ENCODE measurements around the gene SLC43A1. TPM values are rescaled to one million over a fixed set of nuclear protein-coding genes. Genes with fewer than 3 reads are reported as not detected.

Gene SLC43A1
- total and polyA plus RNA-seq, 4 donors = 85.6 to 171 (median 107) TPM

GRCh38 chr11:57529012-57529411 lies 13.5 kb upstream of the SLC43A1 start (continued):
- no peak for TF ChIP-seq ZBTB33 (IDR thresholded peaks at IDR 0.05)
- no peak for TF ChIP-seq NR2F2 (IDR thresholded peaks at IDR 0.05)
- TF ChIP-seq FOXA2 (IDR thresholded peaks at IDR 0.05) = no peak
- TF ChIP-seq GABPA (IDR thresholded peaks at IDR 0.05 in 1 of 2, conservative IDR thresholded peaks at IDR 0.05 in 1 of 2) = no peak

- H3K36me3 ChIP-seq (ENCODE audit: control insufficient read depth in 4 of 4, insufficient read depth in 3 of 4, low read depth in 1 of 4, low read length in 3 of 4) = peaks cover 0 to 6% (median 2%) of the 10 kb centered on the region in 4 donors
- H3K4me1 ChIP-seq (ENCODE audit: control insufficient read depth in 4 of 4, insufficient read depth in 4 of 4, low read length in 3 of 4) = peaks cover 2 to 24% (median 19%) of the 10 kb centered on the region in 4 donors
- no peaks in the 10 kb centered on the region for H3K27me3 ChIP-seq (ENCODE audit: control insufficient read depth in 4 of 4, insufficient read depth in 4 of 4, low read length in 3 of 4)
- no peaks in the 10 kb centered on the region for H3K9me3 ChIP-seq (ENCODE audit: control insufficient read depth in 4 of 4, low read length in 3 of 4)
- TF ChIP-seq RAD21 (IDR thresholded peaks at IDR 0.05) = peak; percentile 100
- no peak for TF ChIP-seq YY1 (IDR thresholded peaks at IDR 0.05)
- peak; percentile 97 for TF ChIP-seq CTCF (IDR thresholded peaks at IDR 0.05; ENCODE audit: low read depth, low read length, missing input control)
- peak in 1 of 2 donors; percentile 23 for TF ChIP-seq HNF4A (conservative IDR thresholded peaks at IDR 0.05)
- WGBS = 17% methylated on average over 7 of the region's 7 CpGs
- H3K9ac ChIP-seq (ENCODE audit: low read depth in 1 of 2, low read length in 2 of 2) = no peak overlapping the region
- DNase-seq (ENCODE audit: low spot score) = peak; percentile 87
- no peak overlapping the region for H3K27ac ChIP-seq (ENCODE audit: low read depth in 1 of 2, low read length in 2 of 2)
- H3K4me3 ChIP-seq (ENCODE audit: low read depth in 1 of 3, low read length in 3 of 3) = no peak overlapping the region
Measured at GRCh38 chr11:57527056-57527631, 11.6 kb upstream of the SLC43A1 start.

GRCh38 chr11:57523419-57523818 lies 7.9 kb upstream of the SLC43A1 start:
- Histone ChIP-seq H3K9me3 (ENCODE audit: control insufficient read depth in 4 of 4, low read length in 3 of 4) (no peaks in the 10 kb centered on the region), H3K27me3 (ENCODE audit: control insufficient read depth in 4 of 4, insufficient read depth in 4 of 4, low read length in 3 of 4) (no peaks in the 10 kb centered on the region), H3K9ac (ENCODE audit: low read depth in 1 of 2, low read length in 2 of 2) (no peak overlapping the region), H3K4me1 (ENCODE audit: control insufficient read depth in 4 of 4, insufficient read depth in 4 of 4, low read length in 3 of 4) (peaks cover 0 to 3% (median 2%) of the 10 kb centered on the region in 4 donors), H3K27ac (ENCODE audit: low read depth in 1 of 2, low read length in 2 of 2) (no peak overlapping the region), H3K4me3 (ENCODE audit: low read depth in 1 of 3, low read length in 3 of 3) (no peak overlapping the region), H3K36me3 (ENCODE audit: control insufficient read depth in 4 of 4, insufficient read depth in 3 of 4, low read depth in 1 of 4, low read length in 3 of 4) (peaks cover 0 to 4% (median 1%) of the 10 kb centered on the region in 4 donors)
- WGBS = 91% methylated on average over 4 of the region's 4 CpGs
- DNase-seq (ENCODE audit: low spot score) = no peak
- TF ChIP-seq MAX (IDR thresholded peaks at IDR 0.05) (no peak), FOXA1 (IDR thresholded peaks at IDR 0.05) (no peak), RAD21 (IDR thresholded peaks at IDR 0.05) (no peak), REST (IDR thresholded peaks at IDR 0.05) (no peak), HNF4A (conservative IDR thresholded peaks at IDR 0.05) (no peak), NR2F2 (IDR thresholded peaks at IDR 0.05) (no peak), YY1 (IDR thresholded peaks at IDR 0.05) (no peak), FOXA2 (IDR thresholded peaks at IDR 0.05) (no peak), EGR1 (IDR thresholded peaks at IDR 0.05; ENCODE audit: low read depth in 2 of 2) (no peak), JUND (IDR thresholded peaks at IDR 0.05) (no peak), GABPA (IDR thresholded peaks at IDR 0.05 in 1 of 2, conservative IDR thresholded peaks at IDR 0.05 in 1 of 2) (no peak)

Data from liver (tissue), 9 donors.